Measurements from ENCODE around the gene CLDN20.
A peak's percentile ranks its signal among the peaks of the same experiment; 100 is the strongest.
"Not testable (repeated sequence)": the region's sequence is repeated elsewhere in the genome, so short reads cannot be mapped to it uniquely, and the experiment has no call there.

The CLDN20 gene

GRCh38 chr6:155311086-155311485, 47.3 kb downstream of the CLDN20 start:
- H3K36me3 ChIP-seq (ENCODE audit: control insufficient read depth, low read length), result peaks cover 68% of the 10 kb centered on the region
- no peak overlapping the region for H3K27ac ChIP-seq (ENCODE audit: low read depth, low read length)
- H3K9me3 ChIP-seq (ENCODE audit: control insufficient read depth, insufficient read depth, low read length), result no peaks in the 10 kb centered on the region
- H3K4me2 ChIP-seq (ENCODE audit: low read length), result no peak overlapping the region
- H3K9me2 ChIP-seq (replicated peaks; ENCODE audit: control insufficient read depth, low read length), result no peaks in the 10 kb centered on the region
- no peaks in the 10 kb centered on the region for H4K20me1 ChIP-seq (ENCODE audit: control insufficient read depth, insufficient read depth, low read depth, low read length)
- H3K79me2 ChIP-seq (ENCODE audit: control insufficient read depth, low read length), result peaks cover 54% of the 10 kb centered on the region
- H3K27me3 ChIP-seq (ENCODE audit: control insufficient read depth, low read length), result no peaks in the 10 kb centered on the region
- no peak for TF ChIP-seq EZH2phosphoT487 (IDR thresholded peaks at IDR 0.05; ENCODE audit: borderline replicate concordance, low read length)
- TF ChIP-seq, protein P1, sequence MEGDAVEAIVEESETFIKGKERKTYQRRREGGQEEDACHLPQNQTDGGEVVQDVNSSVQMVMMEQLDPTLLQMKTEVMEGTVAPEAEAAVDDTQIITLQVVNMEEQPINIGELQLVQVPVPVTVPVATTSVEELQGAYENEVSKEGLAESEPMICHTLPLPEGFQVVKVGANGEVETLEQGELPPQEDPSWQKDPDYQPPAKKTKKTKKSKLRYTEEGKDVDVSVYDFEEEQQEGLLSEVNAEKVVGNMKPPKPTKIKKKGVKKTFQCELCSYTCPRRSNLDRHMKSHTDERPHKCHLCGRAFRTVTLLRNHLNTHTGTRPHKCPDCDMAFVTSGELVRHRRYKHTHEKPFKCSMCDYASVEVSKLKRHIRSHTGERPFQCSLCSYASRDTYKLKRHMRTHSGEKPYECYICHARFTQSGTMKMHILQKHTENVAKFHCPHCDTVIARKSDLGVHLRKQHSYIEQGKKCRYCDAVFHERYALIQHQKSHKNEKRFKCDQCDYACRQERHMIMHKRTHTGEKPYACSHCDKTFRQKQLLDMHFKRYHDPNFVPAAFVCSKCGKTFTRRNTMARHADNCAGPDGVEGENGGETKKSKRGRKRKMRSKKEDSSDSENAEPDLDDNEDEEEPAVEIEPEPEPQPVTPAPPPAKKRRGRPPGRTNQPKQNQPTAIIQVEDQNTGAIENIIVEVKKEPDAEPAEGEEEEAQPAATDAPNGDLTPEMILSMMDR (IDR thresholded peaks at IDR 0.05; ENCODE audit: low read depth, low read length, poor library complexity, severe bottlenecking), result no peak
- H3K4me1 ChIP-seq (ENCODE audit: control insufficient read depth, low read length), result peaks cover 24% of the 10 kb centered on the region
- peaks cover 14% of the 10 kb centered on the region for H3F3A ChIP-seq (ENCODE audit: control insufficient read depth, insufficient read depth)
- H3K4me3 ChIP-seq (ENCODE audit: low read length), result no peak overlapping the region

DNA sequence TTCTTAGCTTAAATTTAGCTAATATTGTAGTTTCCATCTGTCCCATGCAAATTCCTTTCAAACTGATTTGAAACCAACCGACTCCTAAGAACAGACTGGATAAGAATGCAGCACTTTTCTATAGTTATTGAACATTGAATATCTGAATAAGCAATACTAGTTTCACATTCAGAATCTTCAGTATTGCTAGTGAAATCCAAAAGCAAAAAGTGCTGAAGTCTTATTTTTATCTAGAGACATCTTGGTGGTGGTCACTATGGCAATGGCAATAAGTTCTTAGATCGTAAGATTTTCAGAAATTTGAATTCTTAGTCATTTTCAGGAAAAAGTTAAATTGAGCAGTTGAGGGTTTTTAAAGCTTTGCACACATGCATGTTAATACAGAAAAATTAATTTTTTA, 47.8 kb downstream of the CLDN20 start:
- H3K36me3 ChIP-seq (ENCODE audit: control insufficient read depth, low read length), result peaks cover 65% of the 10 kb centered on the region
- H3K9me2 ChIP-seq (replicated peaks; ENCODE audit: control insufficient read depth, low read length), result no peaks in the 10 kb centered on the region
- no peak overlapping the region for H3K4me3 ChIP-seq (ENCODE audit: low read length)
- H3K79me2 ChIP-seq (ENCODE audit: control insufficient read depth, low read length), result peaks cover 51% of the 10 kb centered on the region
- TF ChIP-seq EZH2phosphoT487 (IDR thresholded peaks at IDR 0.05; ENCODE audit: borderline replicate concordance, low read length), result no peak
- TF ChIP-seq, protein P1 (IDR thresholded peaks at IDR 0.05; ENCODE audit: low read depth, low read length, poor library complexity, severe bottlenecking), result no peak
- H3K9me3 ChIP-seq (ENCODE audit: control insufficient read depth, insufficient read depth, low read length), result peaks cover 2% of the 10 kb centered on the region
- no peaks in the 10 kb centered on the region for H3K27me3 ChIP-seq (ENCODE audit: control insufficient read depth, low read length)
- peaks cover 14% of the 10 kb centered on the region for H3F3A ChIP-seq (ENCODE audit: control insufficient read depth, insufficient read depth)
- H4K20me1 ChIP-seq (ENCODE audit: control insufficient read depth, insufficient read depth, low read depth, low read length), result no peaks in the 10 kb centered on the region
- H3K27ac ChIP-seq (ENCODE audit: low read depth, low read length), result no peak overlapping the region
- H3K4me2 ChIP-seq (ENCODE audit: low read length), result no peak overlapping the region
- H3K4me1 ChIP-seq (ENCODE audit: control insufficient read depth, low read length), result peaks cover 29% of the 10 kb centered on the region

GRCh38 chr6:155312950-155313349, 49.1 kb downstream of the CLDN20 start:
- H3F3A ChIP-seq (ENCODE audit: control insufficient read depth, insufficient read depth), result peaks cover 16% of the 10 kb centered on the region
- not testable (repeated sequence) for H3K27me3 ChIP-seq (ENCODE audit: control insufficient read depth, low read length); H3K9me3 ChIP-seq (ENCODE audit: control insufficient read depth, insufficient read depth, low read length); H3K27ac ChIP-seq (ENCODE audit: low read depth, low read length); H3K9me2 ChIP-seq (replicated peaks; ENCODE audit: control insufficient read depth, low read length); H4K20me1 ChIP-seq (ENCODE audit: control insufficient read depth, insufficient read depth, low read depth, low read length)
- H3K4me3 ChIP-seq (ENCODE audit: low read length), result peak overlapping the region; percentile 90
- peaks cover 43% of the 10 kb centered on the region for H3K79me2 ChIP-seq (ENCODE audit: control insufficient read depth, low read length)
- peaks cover 33% of the 10 kb centered on the region for H3K4me1 ChIP-seq (ENCODE audit: control insufficient read depth, low read length)
- peak overlapping the region; percentile 73 for H3K4me2 ChIP-seq (ENCODE audit: low read length)
- peaks cover 55% of the 10 kb centered on the region for H3K36me3 ChIP-seq (ENCODE audit: control insufficient read depth, low read length)

- no peaks in the 10 kb centered on the region for H4K20me1 ChIP-seq (ENCODE audit: control insufficient read depth, insufficient read depth, low read depth, low read length)
- TF ChIP-seq, protein P1 (IDR thresholded peaks at IDR 0.05; ENCODE audit: low read depth, low read length, poor library complexity, severe bottlenecking), result no peak
- no peak for TF ChIP-seq EZH2phosphoT487 (IDR thresholded peaks at IDR 0.05; ENCODE audit: borderline replicate concordance, low read length)
- peaks cover 48% of the 10 kb centered on the region for H3K36me3 ChIP-seq (ENCODE audit: control insufficient read depth, low read length)
- H3K4me1 ChIP-seq (ENCODE audit: control insufficient read depth, low read length), result peaks cover 33% of the 10 kb centered on the region
- H3K9me2 ChIP-seq (replicated peaks; ENCODE audit: control insufficient read depth, low read length), result no peaks in the 10 kb centered on the region
- H3K4me2 ChIP-seq (ENCODE audit: low read length), result peak overlapping the region; percentile 73
- H3K79me2 ChIP-seq (ENCODE audit: control insufficient read depth, low read length), result peaks cover 37% of the 10 kb centered on the region
- H3K4me3 ChIP-seq (ENCODE audit: low read length), result peak overlapping the region; percentile 90
- H3K27me3 ChIP-seq (ENCODE audit: control insufficient read depth, low read length), result no peaks in the 10 kb centered on the region
- H3K9me3 ChIP-seq (ENCODE audit: control insufficient read depth, insufficient read depth, low read length), result peaks cover 6% of the 10 kb centered on the region
- peaks cover 15% of the 10 kb centered on the region for H3F3A ChIP-seq (ENCODE audit: control insufficient read depth, insufficient read depth)
- peak overlapping the region; percentile 91 for H3K27ac ChIP-seq (ENCODE audit: low read depth, low read length)
Measured at GRCh38 chr6:155313602-155314091, 49.8 kb downstream of the CLDN20 start.

Measured in DOHH2 (cell line).